GM12875 (cell line): ENCODE data around the gene PHPT1.
"Not testable (repeated sequence)": the region's sequence is repeated elsewhere in the genome, so short reads cannot be mapped to it uniquely, and the experiment has no call there.

Experiments used
- H3K4me3 ChIP-seq: one replicate; pipeline ENCODE4 v1.5.1; 2011; ENCODE audit warnings: low read depth, low read length, control low read depth
- CTCF ChIP-seq: IDR thresholded peaks from 2 replicates; pipeline ENCODE4 v1.5.1; 2011; ENCODE audit warnings: low read depth, mild to moderate bottlenecking, control low read depth, inconsistent platforms, low read length, moderate library complexity, borderline replicate concordance; ENCODE audit not compliant: insufficient read depth

Gene PHPT1

GRCh38 chr9:136849038-136849959 is at the start of gene PHPT1:
PHPT1 (plus strand) TSS chr9:136849409; CDS start chr9:136849431, 22 bp downstream.
- peak within 1 kb of the TSS; percentile 78 for H3K4me3 ChIP-seq
- no peak for TF ChIP-seq CTCF

- peak overlapping the region; percentile 16 for H3K4me3 ChIP-seq
- no peak for TF ChIP-seq CTCF
Observed at GRCh38 chr9:136799854-136800657, 49.2 kb upstream of the PHPT1 start.

GRCh38 chr9:136802321-136802720 is 46.9 kb upstream of the PHPT1 start:
- no peak for TF ChIP-seq CTCF
- H3K4me3 ChIP-seq: no peak overlapping the region

GRCh38 chr9:136803009-136803550 is 46.1 kb upstream of the PHPT1 start:
- H3K4me3 ChIP-seq: not testable (repeated sequence)

GRCh38 chr9:136803551-136804508 is 45.4 kb upstream of the PHPT1 start:
- no peak for TF ChIP-seq CTCF
- no peak overlapping the region for H3K4me3 ChIP-seq

- TF ChIP-seq CTCF: no peak
- no peak overlapping the region for H3K4me3 ChIP-seq
Observed at GRCh38 chr9:136804509-136805206, 44.6 kb upstream of the PHPT1 start.
